Left ventricle myocardium inferior (tissue), 1 donor: ENCODE measurements around the gene THAP11. TPM values are rescaled to one million over a fixed set of nuclear protein-coding genes. Genes with fewer than 3 reads are reported as not detected.
"Not testable (repeated sequence)": the region's sequence is repeated elsewhere in the genome, so short reads cannot be mapped to it uniquely, and the experiment has no call there.

Experiments
- DNase-seq: peaks from one replicate; pipeline ENCODE4 v3.0.0-alpha.2; 2020
- H3K27ac ChIP-seq: fragments of 200-600 bp; replicated peaks from 2 replicates; pipeline ENCODE4 v1.8.0; 2021
- H3K27me3 ChIP-seq: fragments of 200-600 bp; 2 replicates; pipeline ENCODE4 v1.8.0; 2021; ENCODE audit warnings: low read depth
- H3K36me3 ChIP-seq: fragments of 200-600 bp; 2 replicates; pipeline ENCODE4 v1.8.0; 2021
- H3K4me1 ChIP-seq: fragments of 200-600 bp; 2 replicates; pipeline ENCODE4 v1.8.0; 2021
- H3K4me3 ChIP-seq: fragments of 200-600 bp; 2 replicates; pipeline ENCODE4 v1.8.0; 2021; ENCODE audit warnings: mild to moderate bottlenecking, moderate library complexity
- H3K9me3 ChIP-seq: fragments of 200-600 bp; replicated peaks from 2 replicates; pipeline ENCODE4 v1.8.0; 2021
- CTCF ChIP-seq: fragments of 200-600 bp; IDR thresholded peaks from 2 replicates; pipeline ENCODE4 v1.8.0; 2021; ENCODE audit warnings: antibody characterized with exemption, mild to moderate bottlenecking, borderline replicate concordance
- intact Hi-C: fragments of 100-400 bp; cut with micrococcal nuclease; formaldehyde crosslinking; loops from one replicate; pipeline ENCODE4 v1.11.0; 2022
- total RNA-seq: library from RNA; stranded (reverse); fragmentation: NEBNext Ultra II Directional; extraction: Animal tissue kit (Norgen Biotek cat#: 25700); gene quantifications from one replicate; pipeline ENCODE4 v1.2.1, GENCODE V29; 2021
- donor health status: DM: no; HTN: yes; CAD: no; lungs with severe emphysema.

Gene THAP11
- total RNA-seq, 1 donor from 2014 or later, result 31.4 TPM

GRCh38 chr16:67828651-67829050, 13.5 kb upstream of the THAP11 start:
- H3K4me1 ChIP-seq, result peaks cover 16% of the 10 kb centered on the region
- no peak for TF ChIP-seq CTCF
- DNase-seq, result no peak
- no peaks in the 10 kb centered on the region for H3K9me3 ChIP-seq
- H3K4me3 ChIP-seq, result no peak overlapping the region
- H3K36me3 ChIP-seq, result peaks cover 48% of the 10 kb centered on the region
- no peaks in the 10 kb centered on the region for H3K27me3 ChIP-seq
- no peak overlapping the region for H3K27ac ChIP-seq
- intact Hi-C loops, result no loop called here

- peak overlapping the region; percentile 78 for H3K27ac ChIP-seq
- TF ChIP-seq CTCF, result no peak
- intact Hi-C loops, result no loop called here
- H3K27me3 ChIP-seq, result no peaks in the 10 kb centered on the region
- peaks cover 24% of the 10 kb centered on the region for H3K4me1 ChIP-seq
- H3K9me3 ChIP-seq, result no peaks in the 10 kb centered on the region
- H3K36me3 ChIP-seq, result peaks cover 44% of the 10 kb centered on the region
- peak overlapping the region; percentile 90 for H3K4me3 ChIP-seq
- no peak for DNase-seq
Observed at GRCh38 chr16:67833030-67833414, 9.1 kb upstream of the THAP11 start.

DNA sequence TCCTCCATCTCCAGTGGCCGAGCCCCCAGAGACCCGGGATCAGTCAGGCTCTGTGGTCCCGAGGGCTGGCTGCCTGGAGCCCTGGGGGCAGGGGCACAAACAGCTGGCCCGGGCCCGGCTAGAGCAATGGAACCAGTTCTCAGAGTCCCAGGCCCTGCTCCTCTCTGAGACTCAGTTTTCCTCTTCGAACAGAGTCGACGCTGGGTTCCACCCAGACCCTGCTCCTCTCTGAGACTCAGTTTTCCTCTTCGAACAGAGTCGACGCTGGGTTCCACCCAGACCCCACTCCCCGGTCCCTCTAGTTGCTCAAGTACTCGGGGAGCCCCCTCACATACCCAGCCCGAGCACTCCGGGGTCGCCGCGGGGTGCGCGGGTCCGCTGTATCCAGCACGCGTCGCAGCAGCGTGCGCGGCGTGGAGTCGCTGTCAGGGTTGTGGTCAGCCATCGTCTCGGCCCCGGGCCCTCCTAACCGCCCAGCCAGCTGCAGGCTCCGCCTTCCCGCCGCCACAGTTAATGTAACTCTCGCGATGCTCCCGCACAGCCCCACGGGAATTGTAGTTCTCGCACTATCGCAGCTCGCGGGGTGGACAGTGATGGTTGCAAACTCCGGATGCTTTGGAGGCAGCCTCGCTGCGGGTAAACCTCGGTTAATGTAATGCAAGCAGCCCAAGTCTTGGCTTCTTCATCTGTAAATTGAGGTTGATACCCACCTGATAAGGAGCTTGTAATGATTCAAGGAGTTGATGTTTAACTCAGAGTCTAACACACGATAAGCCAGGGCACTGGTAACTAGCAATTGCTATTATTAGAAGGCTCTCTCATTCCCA, 8.5 kb upstream of the THAP11 start:
- peaks cover 24% of the 10 kb centered on the region for H3K4me1 ChIP-seq
- peak; percentile 95 for DNase-seq
- intact Hi-C loops, result no loop called here
- H3K27ac ChIP-seq, result peak overlapping the region; percentile 78
- H3K27me3 ChIP-seq, result no peaks in the 10 kb centered on the region
- peaks cover 38% of the 10 kb centered on the region for H3K36me3 ChIP-seq
- H3K9me3 ChIP-seq, result no peaks in the 10 kb centered on the region
- no peak for TF ChIP-seq CTCF
- peak overlapping the region; percentile 90 for H3K4me3 ChIP-seq

DNA sequence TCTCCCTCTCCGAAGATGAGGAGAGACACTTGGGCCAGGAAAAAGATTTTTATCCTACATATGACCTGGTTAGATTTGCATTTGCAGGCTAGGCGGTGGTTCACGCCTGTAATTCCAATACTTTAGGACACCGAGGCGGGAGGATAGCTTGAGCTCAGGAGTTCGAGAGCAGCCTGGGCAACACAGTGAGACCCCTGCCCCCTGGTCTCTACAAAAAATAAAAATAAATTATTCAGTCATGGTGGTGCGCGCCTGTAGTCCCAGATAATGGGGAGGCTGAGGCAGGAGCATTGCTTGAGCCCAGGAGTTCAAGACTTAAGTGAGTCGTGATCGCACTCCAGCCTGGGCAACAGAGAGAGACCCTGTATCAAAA, 7.9 kb upstream of the THAP11 start:
- no peak for DNase-seq
- Histone ChIP-seq H3K36me3 (peaks cover 32% of the 10 kb centered on the region), H3K27me3 (no peaks in the 10 kb centered on the region), H3K4me1 (peaks cover 24% of the 10 kb centered on the region), H3K9me3 (no peaks in the 10 kb centered on the region), H3K4me3 (peak overlapping the region; percentile 90), H3K27ac (peak overlapping the region; percentile 78)
- intact Hi-C loops, result no loop called here
- TF ChIP-seq CTCF, result no peak

DNA sequence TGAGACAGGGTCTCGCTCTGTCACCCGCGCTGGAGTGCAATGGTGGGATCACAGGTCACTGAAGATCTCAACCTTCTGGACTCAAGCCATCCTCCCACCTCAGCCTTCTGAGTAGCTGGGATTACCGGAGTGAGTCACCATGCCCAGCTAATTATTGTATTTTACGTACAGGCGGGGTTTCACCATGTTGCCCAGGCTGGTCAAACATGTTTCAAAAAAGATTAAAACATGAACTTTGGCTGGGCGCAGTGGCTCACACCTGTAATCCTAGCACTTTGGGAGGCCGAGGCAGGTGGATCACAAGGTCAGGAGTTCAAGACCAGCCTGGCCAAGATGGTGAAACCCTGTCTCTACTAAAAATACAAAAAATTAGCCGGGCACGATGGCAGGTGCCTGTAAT, 4.9 kb upstream of the THAP11 start:
- intact Hi-C loops, H3K27ac ChIP-seq, DNase-seq, H3K9me3 ChIP-seq, H3K4me3 ChIP-seq, H3K27me3 ChIP-seq, H3K36me3 ChIP-seq: not testable (repeated sequence)
- H3K4me1 ChIP-seq, result peaks cover 30% of the 10 kb centered on the region

DNA sequence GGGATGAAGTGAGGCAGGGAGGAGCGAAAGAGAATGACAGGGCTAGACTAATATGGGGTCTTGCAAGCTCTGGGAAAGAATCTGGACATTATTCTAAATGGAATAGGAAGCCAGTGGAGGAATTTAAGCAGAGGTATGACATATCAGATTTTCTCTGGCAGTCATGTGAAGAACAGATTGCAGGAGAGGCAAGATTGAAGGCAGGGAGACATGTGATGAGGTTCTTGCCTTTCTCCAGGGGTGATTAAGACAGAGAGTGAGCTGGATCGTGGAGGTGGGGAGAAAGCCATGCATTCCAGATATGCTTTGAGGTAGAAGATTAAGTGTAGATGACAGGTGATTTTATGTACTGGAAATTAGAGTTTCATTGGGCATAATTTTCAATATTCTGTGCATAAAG, 4.3 kb upstream of the THAP11 start:
- intact Hi-C loops, result no loop called here
- no peaks in the 10 kb centered on the region for H3K27me3 ChIP-seq
- no peaks in the 10 kb centered on the region for H3K9me3 ChIP-seq
- no peak for DNase-seq
- no peak overlapping the region for H3K4me3 ChIP-seq
- H3K4me1 ChIP-seq, result peaks cover 28% of the 10 kb centered on the region
- H3K27ac ChIP-seq, result no peak overlapping the region
- no peak for TF ChIP-seq CTCF
- H3K36me3 ChIP-seq, result no peaks in the 10 kb centered on the region
